ENCODE measurements around the gene DHRS3.
"Not testable (repeated sequence)": the region's sequence is repeated elsewhere in the genome, so short reads cannot be mapped to it uniquely, and the experiment has no call there.

DHRS3 gene

GRCh38 chr1:12617901-12618660 lies at the start of gene DHRS3:
DHRS3 (minus strand) TSS chr1:12618210; CDS start chr1:12617348, 862 bp downstream.
- peak; percentile 86 for DNase-seq (ENCODE audit: low spot score)

GRCh38 chr1:12666141-12666735 lies 48.2 kb upstream of the DHRS3 start:
- DNase-seq (ENCODE audit: low spot score) = no peak

GRCh38 chr1:12665511-12665910 lies 47.5 kb upstream of the DHRS3 start:
- no peak for DNase-seq (ENCODE audit: low spot score)

- DNase-seq (ENCODE audit: low spot score) = no peak
Measured at GRCh38 chr1:12662556-12662955, 44.5 kb upstream of the DHRS3 start.

GRCh38 chr1:12661606-12662219 lies 43.7 kb upstream of the DHRS3 start:
- no peak for DNase-seq (ENCODE audit: low spot score)

- DNase-seq (ENCODE audit: low spot score) = peak; percentile 98
Measured at GRCh38 chr1:12658531-12659453, 40.8 kb upstream of the DHRS3 start.

GRCh38 chr1:12657885-12658512 lies 40.0 kb upstream of the DHRS3 start:
- not testable (repeated sequence) for DNase-seq (ENCODE audit: low spot score)

- DNase-seq (ENCODE audit: low spot score) = no peak
Measured at GRCh38 chr1:12657060-12657884, 39.3 kb upstream of the DHRS3 start.

GRCh38 chr1:12656575-12656974 lies 38.6 kb upstream of the DHRS3 start:
- DNase-seq (ENCODE audit: low spot score) = no peak

GRCh38 chr1:12654657-12655056 lies 36.6 kb upstream of the DHRS3 start:
- DNase-seq (ENCODE audit: low spot score) = no peak

- no peak for DNase-seq (ENCODE audit: low spot score)
Measured at GRCh38 chr1:12654004-12654567, 36.1 kb upstream of the DHRS3 start.

GRCh38 chr1:12649971-12650421 lies 32.0 kb upstream of the DHRS3 start:
- no peak for DNase-seq (ENCODE audit: low spot score)

GRCh38 chr1:12648741-12649140 lies 30.7 kb upstream of the DHRS3 start:
- DNase-seq (ENCODE audit: low spot score) = no peak

GRCh38 chr1:12645401-12645800 lies 27.4 kb upstream of the DHRS3 start:
- DNase-seq (ENCODE audit: low spot score) = not testable (repeated sequence)

- no peak for DNase-seq (ENCODE audit: low spot score)
Measured at GRCh38 chr1:12644829-12645228, 26.8 kb upstream of the DHRS3 start.

GRCh38 chr1:12644237-12644636 lies 26.2 kb upstream of the DHRS3 start:
- DNase-seq (ENCODE audit: low spot score) = no peak

GRCh38 chr1:12643785-12644184 lies 25.8 kb upstream of the DHRS3 start, which contains the start of gene AADACL4:
AADACL4 (plus strand) TSS chr1:12644085; CDS start chr1:12644547, 462 bp downstream.
- no peak for DNase-seq (ENCODE audit: low spot score)

- no peak for DNase-seq (ENCODE audit: low spot score)
Measured at GRCh38 chr1:12643079-12643478, 25.1 kb upstream of the DHRS3 start.

- DNase-seq (ENCODE audit: low spot score) = no peak
Measured at GRCh38 chr1:12640958-12641272, 22.9 kb upstream of the DHRS3 start.

GRCh38 chr1:12640237-12640957 lies 22.4 kb upstream of the DHRS3 start:
- no peak for DNase-seq (ENCODE audit: low spot score)

Data from iPS-NIHi11 (cell line).